IPS-20b (cell line): ENCODE data around the gene ZNF597.

Source experiments
- H3K27ac ChIP-seq: one replicate; pipeline ENCODE4 v1.5.1; 2013; ENCODE audit warnings: low read length
- H3K27me3 ChIP-seq: 2 replicates; pipeline ENCODE4 v1.6.1; 2013; ENCODE audit warnings: mild to moderate bottlenecking, low read length, inconsistent platforms; ENCODE audit not compliant: insufficient read depth
- H3K36me3 ChIP-seq: 2 replicates; pipeline ENCODE4 v1.6.1; 2013; ENCODE audit warnings: low read depth, mild to moderate bottlenecking, inconsistent platforms, low read length, moderate library complexity; ENCODE audit not compliant: insufficient read depth
- H3K4me1 ChIP-seq: 2 replicates; pipeline ENCODE4 v1.6.1; 2013; ENCODE audit warnings: mild to moderate bottlenecking, control low read depth, inconsistent platforms, low read length, moderate library complexity; ENCODE audit not compliant: insufficient read depth
- H3K4me3 ChIP-seq: 2 replicates; pipeline ENCODE4 v1.5.1; 2013; ENCODE audit warnings: mild to moderate bottlenecking, low read length, inconsistent platforms
- H3K9ac ChIP-seq: 2 replicates; pipeline ENCODE4 v1.6.1; 2013; ENCODE audit warnings: low read depth, mild to moderate bottlenecking, inconsistent platforms, low read length, moderate library complexity
- H3K9me3 ChIP-seq: 2 replicates; pipeline ENCODE4 v1.6.1; 2013; ENCODE audit warnings: mild to moderate bottlenecking, low read depth, low read length, inconsistent platforms; ENCODE audit not compliant: insufficient read depth

Gene ZNF597

DNA sequence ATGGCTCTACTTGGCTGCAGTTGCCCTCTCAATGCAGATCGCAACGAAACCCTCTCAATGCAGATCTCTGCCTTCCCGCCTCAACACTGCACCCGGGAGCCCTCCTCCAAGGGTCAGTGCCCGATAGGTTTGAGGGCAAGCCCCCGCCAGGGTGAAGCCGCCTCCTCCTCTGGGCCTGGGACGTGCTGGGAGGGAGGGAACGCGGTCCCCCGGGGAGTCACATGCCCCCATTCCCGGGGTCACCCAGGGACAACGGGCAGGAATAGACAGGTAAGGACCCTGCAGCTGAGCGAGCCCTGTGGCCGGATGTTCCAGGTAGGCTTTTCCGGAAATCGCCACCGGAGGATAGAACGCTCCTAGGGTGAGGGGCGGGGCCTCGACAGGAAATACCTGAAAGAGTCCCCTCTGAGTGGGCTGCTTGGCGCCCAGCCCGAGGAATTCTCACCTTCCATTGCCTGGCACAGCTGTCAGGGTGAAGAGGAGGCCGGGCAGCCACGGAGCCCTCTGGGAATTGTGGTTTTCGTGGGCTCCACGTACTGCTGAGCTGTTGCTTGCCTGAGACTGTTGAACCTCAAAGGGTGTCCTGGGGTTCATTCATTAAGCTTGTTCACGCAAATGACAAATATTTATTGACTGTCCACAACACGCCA lies 29.4 kb downstream of the ZNF597 start:
- no peak overlapping the region for H3K9ac ChIP-seq
- no peak overlapping the region for H3K4me3 ChIP-seq
- peaks cover 76% of the 10 kb centered on the region for H3K9me3 ChIP-seq
- H3K27ac ChIP-seq: no peak overlapping the region
- no peaks in the 10 kb centered on the region for H3K4me1 ChIP-seq
- H3K27me3 ChIP-seq: no peaks in the 10 kb centered on the region
- H3K36me3 ChIP-seq: peaks cover 6% of the 10 kb centered on the region

DNA sequence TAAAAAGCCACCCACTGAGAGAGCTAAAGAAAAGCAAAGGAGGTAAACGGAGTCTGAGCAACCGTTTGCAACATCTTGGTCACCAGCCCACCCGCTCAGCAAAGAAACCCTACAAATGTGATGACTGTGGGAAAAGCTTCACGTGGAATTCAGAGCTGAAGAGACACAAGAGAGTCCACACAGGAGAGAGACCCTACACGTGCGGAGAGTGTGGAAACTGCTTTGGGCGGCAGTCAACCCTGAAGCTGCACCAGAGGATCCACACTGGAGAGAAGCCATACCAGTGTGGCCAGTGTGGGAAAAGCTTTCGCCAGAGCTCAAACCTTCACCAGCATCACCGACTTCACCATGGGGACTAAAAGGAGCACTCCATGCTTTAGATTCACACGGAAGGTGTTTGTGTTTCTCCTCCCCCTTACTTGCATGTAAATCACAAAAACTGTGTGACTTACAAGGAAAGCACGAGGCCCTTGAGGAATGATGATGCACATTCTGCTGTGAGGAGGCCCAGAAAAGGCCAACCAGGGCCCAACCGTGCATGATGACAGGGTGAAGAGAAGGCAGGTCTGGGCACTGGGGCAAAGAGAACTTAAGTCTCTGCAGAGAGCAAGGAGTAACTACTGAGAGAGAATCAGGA lies 34.6 kb downstream of the ZNF597 start:
- Histone ChIP-seq H3K27ac (no peak overlapping the region), H3K9me3 (peaks cover 93% of the 10 kb centered on the region), H3K36me3 (peaks cover 58% of the 10 kb centered on the region), H3K4me1 (no peaks in the 10 kb centered on the region), H3K4me3 (peak overlapping the region; percentile 13; the same call in 1 of the 2 replicates), H3K9ac (no peak overlapping the region), H3K27me3 (no peaks in the 10 kb centered on the region)

DNA sequence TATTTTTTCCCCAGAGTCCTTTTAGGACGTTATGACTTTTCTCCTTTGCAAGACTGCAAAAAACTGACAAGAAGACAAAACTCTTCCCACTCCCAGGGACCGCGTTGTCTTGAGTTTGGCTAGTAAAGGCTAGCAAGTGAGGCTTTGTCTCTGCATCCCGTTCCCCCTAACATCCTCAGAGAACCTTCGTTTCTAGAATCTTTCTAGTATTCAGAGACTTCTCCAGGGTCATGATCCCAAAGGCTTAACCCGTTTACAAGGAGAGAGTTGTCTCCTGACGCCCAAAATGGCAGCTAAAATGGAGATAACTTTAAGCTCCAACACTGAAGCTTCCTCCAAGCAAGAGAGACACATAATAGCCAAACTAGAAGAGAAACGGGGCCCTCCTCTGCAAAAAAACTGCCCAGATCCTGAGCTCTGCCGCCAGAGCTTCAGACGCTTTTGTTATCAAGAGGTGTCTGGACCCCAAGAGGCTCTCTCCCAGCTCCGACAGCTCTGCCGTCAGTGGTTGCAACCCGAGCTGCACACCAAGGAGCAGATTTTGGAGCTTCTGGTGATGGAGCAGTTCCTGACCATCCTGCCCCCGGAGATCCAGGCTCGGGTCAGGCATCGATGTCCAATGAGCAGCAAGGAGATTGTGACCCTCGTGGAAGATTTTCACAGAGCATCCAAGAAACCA lies 41.4 kb downstream of the ZNF597 start:
- Histone ChIP-seq H3K9me3 (peaks cover 35% of the 10 kb centered on the region), H3K4me3 (peak overlapping the region; percentile 84), H3K4me1 (no peaks in the 10 kb centered on the region), H3K9ac (peak overlapping the region; percentile 70; the same call in 1 of the 2 replicates), H3K27ac (no peak overlapping the region), H3K36me3 (peaks cover 51% of the 10 kb centered on the region), H3K27me3 (no peaks in the 10 kb centered on the region)

DNA sequence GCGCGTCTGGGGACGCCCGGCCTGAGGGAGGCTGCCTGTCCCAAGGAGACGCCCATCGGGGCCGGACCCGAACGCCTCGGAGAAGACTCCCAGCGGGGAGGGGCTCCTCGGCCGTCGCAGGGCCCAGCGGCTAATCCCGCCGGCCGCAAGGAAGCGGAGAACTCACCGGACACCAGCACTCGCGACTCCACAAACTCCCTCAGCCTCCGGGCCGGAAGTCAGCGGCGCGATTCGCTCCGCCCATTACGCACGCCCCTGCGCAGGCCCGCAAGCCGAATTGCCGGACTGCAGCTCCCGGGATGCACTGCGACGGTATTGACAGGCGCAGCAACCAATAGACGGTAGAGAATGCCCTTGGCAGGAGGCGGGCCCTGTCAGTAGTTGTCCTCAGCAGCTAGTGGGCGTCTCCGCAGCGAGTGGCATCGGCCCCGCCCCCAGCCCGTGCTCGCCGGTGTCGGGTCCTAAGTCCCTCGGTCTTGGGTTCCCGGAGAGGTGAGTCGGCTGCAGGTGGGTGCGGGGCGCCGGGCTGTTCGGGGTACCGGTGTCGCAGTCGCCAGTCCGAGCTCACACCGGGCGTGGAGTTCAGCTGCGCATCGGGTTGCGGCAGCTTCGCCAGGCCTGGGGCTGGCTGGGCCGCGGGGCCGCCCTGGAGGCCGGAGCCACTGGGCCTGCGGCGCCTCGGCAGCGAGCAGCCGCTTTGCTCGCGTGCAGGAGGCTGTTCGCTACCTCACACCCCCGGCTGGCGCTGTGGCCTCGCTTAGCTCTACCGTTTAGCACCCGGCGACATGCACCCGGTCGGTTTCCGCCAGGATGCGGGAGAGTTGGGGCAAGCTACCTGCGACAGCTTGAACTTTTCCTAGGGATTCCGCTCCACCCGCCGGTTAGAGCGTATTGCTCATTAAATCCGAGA lies 42.3 kb downstream of the ZNF597 start, which contains the start of the genes ZNF174 and ZSCAN32:
ZNF174 (plus strand) TSS at position 437 of the 910 bp plus-strand sequence. CDS start 790 bp downstream, outside the sequence.
ZSCAN32 (minus strand) TSS at position 226 of the 910 bp plus-strand sequence. CDS start 3,447 bp downstream, outside the sequence.
- Histone ChIP-seq H3K27ac (no peak within 1 kb of the TSS), H3K9me3 (peaks cover 26% of the 10 kb centered on the region; the same call in 1 of the 2 replicates)

DNA sequence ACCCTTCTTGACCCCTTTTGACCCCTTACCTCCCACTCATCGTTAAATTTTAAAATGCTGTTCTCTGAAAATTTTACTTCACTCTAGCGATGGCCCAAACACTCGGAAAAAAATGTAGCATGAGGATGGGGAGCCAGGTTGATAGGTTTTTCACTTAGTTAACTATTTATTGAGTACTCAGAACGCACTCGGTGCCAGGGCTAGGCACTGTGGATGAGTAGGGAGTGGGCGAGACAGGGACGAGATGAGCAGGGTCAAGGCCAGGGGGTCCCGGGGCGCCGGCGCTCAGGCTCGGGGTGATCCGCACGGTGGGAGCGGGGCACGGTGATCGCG lies 42.9 kb downstream of the ZNF597 start:
- Histone ChIP-seq H3K9ac (peak overlapping the region; percentile 86), H3K36me3 (peaks cover 51% of the 10 kb centered on the region), H3K27me3 (no peaks in the 10 kb centered on the region), H3K4me3 (peak overlapping the region; percentile 84), H3K4me1 (no peaks in the 10 kb centered on the region), H3K9me3 (peaks cover 20% of the 10 kb centered on the region; the same call in 1 of the 2 replicates), H3K27ac (no peak overlapping the region)

More for the DNA sequence above, 42.3 kb downstream of the ZNF597 start, which contains the start of the genes ZNF174 and ZSCAN32:
- Histone ChIP-seq H3K9ac (peak within 1 kb of the TSS; percentile 86), H3K4me3 (peak within 1 kb of the TSS; percentile 84), H3K4me1 (no peaks in the 10 kb centered on the region), H3K27me3 (no peaks in the 10 kb centered on the region), H3K36me3 (peaks cover 51% of the 10 kb centered on the region)

DNA sequence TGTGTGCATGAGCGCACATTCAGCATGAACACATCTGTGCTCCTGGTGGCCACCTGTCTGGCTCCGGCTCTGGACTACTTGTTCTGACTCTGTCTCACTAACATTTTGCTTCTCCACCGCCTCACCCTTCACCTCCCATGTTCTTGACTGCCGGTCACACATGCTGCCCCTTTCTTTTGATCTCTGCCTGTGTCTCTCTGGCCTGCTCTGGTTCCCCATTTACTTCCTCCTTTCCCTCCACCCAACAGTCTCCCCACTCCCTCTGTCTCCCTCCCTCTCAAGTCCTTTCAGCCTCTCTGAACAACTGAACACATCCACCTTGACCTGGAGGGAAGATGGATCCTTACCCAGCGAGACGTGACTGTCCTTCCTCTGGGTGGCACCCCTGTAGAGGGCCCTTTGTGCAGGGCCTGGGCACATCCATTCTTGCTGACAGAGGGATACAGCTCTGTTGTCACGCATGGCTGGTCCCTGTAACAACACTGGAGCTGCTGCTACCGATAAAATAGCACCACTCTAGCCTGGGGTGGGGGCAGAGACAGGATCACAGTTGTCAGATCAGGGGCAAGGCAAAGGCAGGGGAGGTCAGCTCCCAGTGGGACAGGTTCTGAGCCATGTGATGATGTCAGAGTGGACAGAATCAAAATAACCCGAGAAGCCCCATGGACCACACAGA lies 53.5 kb downstream of the ZNF597 start:
- Histone ChIP-seq H3K4me3 (no peak overlapping the region), H3K4me1 (no peaks in the 10 kb centered on the region), H3K36me3 (peaks cover 74% of the 10 kb centered on the region), H3K9ac (no peak overlapping the region), H3K27ac (no peak overlapping the region), H3K27me3 (no peaks in the 10 kb centered on the region), H3K9me3 (peaks cover 19% of the 10 kb centered on the region)

DNA sequence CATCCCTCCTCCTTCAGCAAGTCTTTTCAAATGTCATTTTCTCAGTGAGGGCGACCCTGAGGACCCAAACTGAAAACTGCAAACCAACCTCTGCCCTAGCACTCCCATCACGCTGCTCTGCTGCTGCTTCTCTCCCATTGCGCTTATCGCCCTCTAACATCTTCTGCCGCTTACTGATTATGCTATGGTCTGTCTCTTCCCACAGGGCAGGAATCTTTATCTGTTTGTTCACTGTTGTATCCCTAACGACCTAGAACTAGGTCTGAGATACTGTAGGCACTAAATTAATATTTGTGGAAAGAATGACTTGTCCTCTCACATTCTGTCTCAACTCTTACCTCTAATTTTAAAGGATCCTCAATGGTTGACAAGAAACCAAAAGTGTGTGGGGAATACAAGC lies 55.0 kb downstream of the ZNF597 start:
- Histone ChIP-seq H3K4me1 (no peaks in the 10 kb centered on the region), H3K4me3 (no peak overlapping the region), H3K36me3 (peaks cover 75% of the 10 kb centered on the region), H3K9ac (no peak overlapping the region), H3K27me3 (no peaks in the 10 kb centered on the region), H3K9me3 (peaks cover 34% of the 10 kb centered on the region), H3K27ac (no peak overlapping the region)

DNA sequence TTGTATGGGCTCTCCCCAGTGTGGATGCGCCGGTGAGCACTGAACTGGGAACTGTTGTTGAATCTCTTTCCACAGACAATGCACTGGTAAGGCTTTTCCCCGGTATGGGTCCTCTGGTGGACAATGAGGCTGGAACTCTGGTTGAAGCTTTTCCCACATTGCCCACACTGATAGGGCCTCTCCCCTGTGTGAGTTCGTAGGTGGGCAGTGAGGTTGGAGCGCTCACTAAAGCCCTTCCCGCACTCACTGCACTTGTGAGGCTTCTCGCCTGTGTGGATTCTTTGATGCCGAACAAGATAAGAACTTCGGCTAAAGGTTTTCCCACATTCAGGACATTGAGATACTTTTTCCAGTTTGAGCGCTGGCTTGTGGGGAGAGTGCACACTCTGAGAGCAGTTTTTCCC lies 60.3 kb downstream of the ZNF597 start:
- Histone ChIP-seq H3K9me3 (peaks cover 82% of the 10 kb centered on the region), H3K27ac (no peak overlapping the region), H3K4me1 (no peaks in the 10 kb centered on the region), H3K36me3 (peaks cover 50% of the 10 kb centered on the region), H3K9ac (no peak overlapping the region), H3K4me3 (peak overlapping the region; percentile 29; the same call in 1 of the 2 replicates), H3K27me3 (no peaks in the 10 kb centered on the region)
